Mesenchymal stem cell (in vitro differentiated cells and primary cell): ENCODE results near the gene TBC1D2.

Source experiments
- DNase-seq: peaks from one replicate; pipeline ENCODE4 v3.0.0-alpha.2; 2013
- H2AFZ ChIP-seq: one replicate; pipeline ENCODE4 v1.6.1; 2013; ENCODE audit warnings: low read depth, mild to moderate bottlenecking, control low read depth, inconsistent platforms, low read length, moderate library complexity
- H2AK5ac ChIP-seq: 2 replicates; pipeline ENCODE4 v1.6.1; 2013; ENCODE audit warnings: low read length, moderate library complexity, mild to moderate bottlenecking, inconsistent platforms; ENCODE audit not compliant: severe bottlenecking
- H2BK120ac ChIP-seq: one replicate; pipeline ENCODE4 v1.6.1; 2013; ENCODE audit warnings: low read depth, mild to moderate bottlenecking, inconsistent platforms, low read length, moderate library complexity
- H2BK12ac ChIP-seq, 2 experiments: one replicate each; pipeline ENCODE4 v1.6.1; 2013; ENCODE audit warnings: inconsistent platforms in 2 of 2, low read length in 2 of 2, mild to moderate bottlenecking in 2 of 2, moderate library complexity in 2 of 2, control low read depth in 1 of 2
- H2BK15ac ChIP-seq: one replicate; pipeline ENCODE4 v1.6.1; 2013; ENCODE audit warnings: mild to moderate bottlenecking, low read depth, inconsistent platforms; ENCODE audit not compliant: poor library complexity, severe bottlenecking
- H2BK5ac ChIP-seq: 2 replicates; pipeline ENCODE4 v1.6.1; 2013; ENCODE audit warnings: low read depth, mild to moderate bottlenecking, low read length, control low read depth, inconsistent platforms; ENCODE audit not compliant: poor library complexity, severe bottlenecking
- H3K14ac ChIP-seq, 2 experiments: one replicate each; pipeline ENCODE4 v1.6.1; 2013; ENCODE audit warnings: inconsistent platforms in 2 of 2, low read length in 2 of 2, control low read depth in 1 of 2, mild to moderate bottlenecking in 1 of 2, moderate library complexity in 1 of 2
- H3K18ac ChIP-seq, 2 experiments: one replicate each; pipeline ENCODE4 v1.6.1; 2013; ENCODE audit warnings: inconsistent platforms in 2 of 2, low read length in 2 of 2, control low read depth in 1 of 2, low read depth in 1 of 2, mild to moderate bottlenecking in 1 of 2
- H3K23ac ChIP-seq, 2 experiments: one replicate each; pipeline ENCODE4 v1.6.1; 2013; ENCODE audit warnings: inconsistent platforms in 2 of 2, low read length in 2 of 2, mild to moderate bottlenecking in 2 of 2, moderate library complexity in 2 of 2, control low read depth in 1 of 2
- H3K27ac ChIP-seq: 2 replicates; pipeline ENCODE4 v1.5.1; 2013; ENCODE audit warnings: mild to moderate bottlenecking, moderate library complexity, low read length, control low read depth, inconsistent platforms; ENCODE audit not compliant: poor library complexity, severe bottlenecking
- H3K27me3 ChIP-seq, 2 experiments: 2 replicates each; pipeline versions ENCODE4 v1.6.1 to v1.7.0; 2013; ENCODE audit warnings: low read length in 2 of 2, mild to moderate bottlenecking in 2 of 2, moderate library complexity in 2 of 2, control low read depth in 1 of 2, inconsistent platforms in 1 of 2; ENCODE audit not compliant: control insufficient read depth in 1 of 2, insufficient read depth in 1 of 2
- H3K36me3 ChIP-seq, 2 experiments: 2 replicates each; pipeline versions ENCODE4 v1.6.1 to v1.7.0; 2013; ENCODE audit warnings: low read length in 2 of 2, control low read depth in 1 of 2, inconsistent platforms in 1 of 2, low read depth in 1 of 2, mild to moderate bottlenecking in 1 of 2; ENCODE audit not compliant: insufficient read depth in 2 of 2, control insufficient read depth in 1 of 2
- H3K4ac ChIP-seq, 2 experiments: one replicate each; pipeline ENCODE4 v1.6.1; 2013; ENCODE audit warnings: inconsistent platforms in 2 of 2, low read length in 2 of 2, mild to moderate bottlenecking in 2 of 2, moderate library complexity in 2 of 2, control low read depth in 1 of 2, low read depth in 1 of 2
- H3K4me1 ChIP-seq: 2 replicates; pipeline ENCODE4 v1.6.1; 2013; ENCODE audit warnings: low read depth, low read length, control low read depth; ENCODE audit not compliant: control insufficient read depth, insufficient read depth
- H3K4me2 ChIP-seq: 2 replicates; pipeline ENCODE4 v1.6.1; 2013; ENCODE audit warnings: low read length, mild to moderate bottlenecking, inconsistent platforms; ENCODE audit not compliant: poor library complexity, severe bottlenecking
- H3K4me3 ChIP-seq, 2 experiments: 2 replicates each; pipeline versions ENCODE4 v1.5.1 to v1.7.0; 2013; ENCODE audit warnings: low read length in 2 of 2, mild to moderate bottlenecking in 2 of 2, control low read depth in 1 of 2, low read depth in 1 of 2; ENCODE audit not compliant: insufficient read depth in 1 of 2
- H3K79me1 ChIP-seq: replicated peaks from 2 replicates; pipeline ENCODE4 v1.6.1; 2013; ENCODE audit warnings: mild to moderate bottlenecking, control low read depth, low read length, inconsistent platforms; ENCODE audit not compliant: poor library complexity, severe bottlenecking
- H3K9ac ChIP-seq: 2 replicates; pipeline ENCODE4 v1.7.0; 2013; ENCODE audit warnings: mild to moderate bottlenecking, low read length, moderate library complexity
- H3K9me3 ChIP-seq: 2 replicates; pipeline ENCODE4 v1.7.0; 2013; ENCODE audit warnings: mild to moderate bottlenecking, low read length; ENCODE audit not compliant: control insufficient read depth
- H4K8ac ChIP-seq: one replicate; pipeline ENCODE4 v1.6.1; 2013; ENCODE audit warnings: inconsistent platforms, mild to moderate bottlenecking, low read length, moderate library complexity
- H4K91ac ChIP-seq: one replicate; pipeline ENCODE4 v1.6.1; 2013; ENCODE audit warnings: mild to moderate bottlenecking, low read length, inconsistent platforms
- WGBS: methylation state at CpG from one replicate; pipeline ENCODE4 v1.1.7; 2013; ENCODE audit warnings: mixed read lengths; 5-methylcytosine and 5-hydroxymethylcytosine counted together

Gene TBC1D2

GRCh38 chr9:98263080-98263479, 7.6 kb upstream of the TBC1D2 start:
- H3K14ac ChIP-seq, result no peak overlapping the region

GRCh38 chr9:98262056-98262455, 6.6 kb upstream of the TBC1D2 start:
- no peak overlapping the region for H3K4me2 ChIP-seq
- H3K27me3 ChIP-seq, result no peaks in the 10 kb centered on the region
- no peak overlapping the region for H2BK15ac ChIP-seq
- 99% methylated on average over 3 of the region's 3 CpGs for WGBS
- H4K8ac ChIP-seq, result no peak overlapping the region
- peak overlapping the region; percentile 18 for H3K9ac ChIP-seq
- H3K27ac ChIP-seq, result no peak overlapping the region
- H3K4me3 ChIP-seq, result no peak overlapping the region
- H3K4ac ChIP-seq, result no peak overlapping the region
- H3K36me3 ChIP-seq, result no peaks in the 10 kb centered on the region
- H3K23ac ChIP-seq, result no peak overlapping the region
- H3K14ac ChIP-seq, result no peak overlapping the region
- H3K79me1 ChIP-seq, result no peaks in the 10 kb centered on the region
- DNase-seq, result no peak
- peaks cover 2% of the 10 kb centered on the region for H3K4me1 ChIP-seq
- H2BK12ac ChIP-seq, result no peak overlapping the region
- H3K9me3 ChIP-seq, result no peaks in the 10 kb centered on the region
- H3K18ac ChIP-seq, result no peak overlapping the region
- no peak overlapping the region for H4K91ac ChIP-seq
- no peak overlapping the region for H2BK5ac ChIP-seq
- no peak overlapping the region for H2AFZ ChIP-seq
- no peak overlapping the region for H2BK120ac ChIP-seq
- no peak overlapping the region for H2AK5ac ChIP-seq

More at GRCh38 chr9:98263080-98263479, 7.6 kb upstream of the TBC1D2 start:
- H4K8ac ChIP-seq, result no peak overlapping the region
- no peak overlapping the region for H4K91ac ChIP-seq
- no peak overlapping the region for H2BK5ac ChIP-seq
- no peak overlapping the region for H3K9ac ChIP-seq
- H3K79me1 ChIP-seq, result no peaks in the 10 kb centered on the region
- H3K4me3 ChIP-seq, result no peak overlapping the region
- H3K4me2 ChIP-seq, result no peak overlapping the region
- no peak overlapping the region for H3K18ac ChIP-seq
- no peaks in the 10 kb centered on the region for H3K27me3 ChIP-seq
- H3K9me3 ChIP-seq, result no peaks in the 10 kb centered on the region
- H3K4ac ChIP-seq, result no peak overlapping the region
- no peak overlapping the region for H2BK120ac ChIP-seq
- H2AFZ ChIP-seq, result no peak overlapping the region
- DNase-seq, result no peak
- no peak overlapping the region for H3K23ac ChIP-seq
- H3K4me1 ChIP-seq, result no peaks in the 10 kb centered on the region
- WGBS, result no CpG with 5 or more reads among the region's 1 CpG
- no peak overlapping the region for H2BK12ac ChIP-seq
- H3K36me3 ChIP-seq, result no peaks in the 10 kb centered on the region
- H2BK15ac ChIP-seq, result no peak overlapping the region
- no peak overlapping the region for H3K27ac ChIP-seq
- no peak overlapping the region for H2AK5ac ChIP-seq

GRCh38 chr9:98260635-98261034, 5.2 kb upstream of the TBC1D2 start:
- no peak overlapping the region for H2AFZ ChIP-seq
- no peak overlapping the region for H3K9ac ChIP-seq
- 83% methylated on average over 4 of the region's 5 CpGs for WGBS
- no peak overlapping the region for H2BK15ac ChIP-seq
- H3K14ac ChIP-seq, result no peak overlapping the region
- DNase-seq, result no peak
- H3K4me2 ChIP-seq, result no peak overlapping the region
- no peaks in the 10 kb centered on the region for H3K36me3 ChIP-seq
- H3K23ac ChIP-seq, result no peak overlapping the region
- H2AK5ac ChIP-seq, result no peak overlapping the region
- peaks cover 6% of the 10 kb centered on the region for H3K4me1 ChIP-seq
- H3K27me3 ChIP-seq, result no peaks in the 10 kb centered on the region
- H2BK12ac ChIP-seq, result no peak overlapping the region
- H2BK120ac ChIP-seq, result no peak overlapping the region
- no peak overlapping the region for H4K8ac ChIP-seq
- H3K27ac ChIP-seq, result no peak overlapping the region
- no peaks in the 10 kb centered on the region for H3K9me3 ChIP-seq
- H4K91ac ChIP-seq, result no peak overlapping the region
- peaks cover 5% of the 10 kb centered on the region for H3K79me1 ChIP-seq
- H3K18ac ChIP-seq, result no peak overlapping the region
- no peak overlapping the region for H3K4me3 ChIP-seq
- H2BK5ac ChIP-seq, result no peak overlapping the region
- no peak overlapping the region for H3K4ac ChIP-seq

DNA sequence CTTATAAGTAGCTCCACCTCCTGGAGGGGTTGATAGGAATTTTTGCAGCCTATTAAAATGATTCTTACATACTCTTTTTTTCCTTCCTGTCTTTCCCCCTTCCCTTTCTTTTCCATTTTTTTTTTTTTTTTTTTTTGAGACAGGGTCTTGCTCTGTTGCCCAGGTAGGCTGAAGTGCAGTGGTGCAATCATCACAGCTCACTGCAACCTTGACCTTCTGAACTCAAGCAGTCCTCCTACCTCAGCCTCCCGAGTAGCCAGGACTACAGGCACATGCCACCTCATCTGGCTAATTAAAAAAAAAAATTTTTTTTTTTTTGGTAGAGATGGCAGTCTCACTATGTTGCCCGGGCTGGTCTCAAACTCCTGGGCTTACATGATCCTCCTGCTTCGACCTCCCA, 4.3 kb upstream of the TBC1D2 start:
- Histone ChIP-seq H3K79me1 (peaks cover 5% of the 10 kb centered on the region), H3K4ac (no peak overlapping the region), H2BK5ac (no peak overlapping the region), H3K23ac (no peak overlapping the region), H2AK5ac (no peak overlapping the region), H2AFZ (no peak overlapping the region), H4K8ac (no peak overlapping the region), H3K4me2 (no peak overlapping the region), H2BK120ac (no peak overlapping the region), H4K91ac (no peak overlapping the region), H3K4me3 (no peak overlapping the region), H3K36me3 (no peaks in the 10 kb centered on the region), H3K14ac (no peak overlapping the region), H2BK15ac (no peak overlapping the region), H3K9me3 (no peaks in the 10 kb centered on the region), H3K18ac (no peak overlapping the region), H3K9ac (no peak overlapping the region), H3K27ac (no peak overlapping the region), H3K4me1 (peaks cover 6% of the 10 kb centered on the region), H2BK12ac (no peak overlapping the region), H3K27me3 (no peaks in the 10 kb centered on the region)
- no peak for DNase-seq
- 89% methylated on average over 2 of the region's 3 CpGs for WGBS
